DOHH2 (cell line): ENCODE measurements around the gene MUC3A.

Source experiments
- H3F3A ChIP-seq: fragments of 200-600 bp; sonication (generic), shearing (Covaris generic); 2 replicates; pipeline ENCODE4 v1.6.0; 2016; ENCODE audit warnings: antibody characterized with exemption, mild to moderate bottlenecking; ENCODE audit not compliant: control insufficient read depth, insufficient read depth
- H3K27ac ChIP-seq: fragments of 200-600 bp; sonication (generic); 2 replicates; pipeline ENCODE4 v1.5.1; 2014; ENCODE audit warnings: low read depth, mild to moderate bottlenecking, low read length, moderate library complexity
- H3K27me3 ChIP-seq: fragments of 200-600 bp; sonication (generic); 2 replicates; pipeline ENCODE4 v1.6.1; 2014; ENCODE audit warnings: mild to moderate bottlenecking, low read length, mixed read lengths; ENCODE audit not compliant: control insufficient read depth
- H3K36me3 ChIP-seq: fragments of 200-600 bp; sonication (generic); 2 replicates; pipeline ENCODE4 v1.6.1; 2014; ENCODE audit warnings: mild to moderate bottlenecking, low read length, moderate library complexity, mixed read lengths; ENCODE audit not compliant: control insufficient read depth
- H3K4me1 ChIP-seq: fragments of 200-600 bp; sonication (generic); 2 replicates; pipeline ENCODE4 v1.6.1; 2014; ENCODE audit warnings: mild to moderate bottlenecking, low read length, mixed read lengths; ENCODE audit not compliant: control insufficient read depth
- H3K4me2 ChIP-seq: fragments of 200-600 bp; sonication (generic); 2 replicates; pipeline ENCODE4 v1.6.0; 2014; ENCODE audit warnings: mild to moderate bottlenecking, low read length, moderate library complexity
- H3K4me3 ChIP-seq: fragments of 200-600 bp; sonication (generic); 2 replicates; pipeline ENCODE4 v1.5.1; 2014; ENCODE audit warnings: mild to moderate bottlenecking, low read length, mixed read lengths
- H3K79me2 ChIP-seq: fragments of 200-600 bp; sonication (generic); 2 replicates; pipeline ENCODE4 v1.6.1; 2014; ENCODE audit warnings: mild to moderate bottlenecking, low read length, mixed read lengths; ENCODE audit not compliant: control insufficient read depth
- H3K9me2 ChIP-seq: fragments of 200-600 bp; sonication (generic); replicated peaks from 2 replicates; pipeline ENCODE4 v1.6.1; 2014; ENCODE audit warnings: mild to moderate bottlenecking, low read length, mixed read lengths; ENCODE audit not compliant: control insufficient read depth
- H3K9me3 ChIP-seq: fragments of 200-600 bp; sonication (generic); 2 replicates; pipeline ENCODE4 v1.6.1; 2014; ENCODE audit warnings: antibody characterized with exemption, low read length, mixed read lengths; ENCODE audit not compliant: control insufficient read depth, insufficient read depth
- H4K20me1 ChIP-seq: fragments of 200-600 bp; sonication (generic); 2 replicates; pipeline ENCODE4 v1.6.0; 2014; ENCODE audit warnings: low read depth, mild to moderate bottlenecking, antibody characterized with exemption, low read length, moderate library complexity; ENCODE audit not compliant: control insufficient read depth, insufficient read depth
- EZH2phosphoT487 ChIP-seq: fragments of 200-600 bp; sonication (generic); IDR thresholded peaks from 2 replicates; pipeline ENCODE4 v1.6.1; 2017; ENCODE audit warnings: borderline replicate concordance, mild to moderate bottlenecking, antibody characterized with exemption, low read length, moderate library complexity, mixed read lengths
- TF ChIP-seq, protein P1 (sequence below): fragments of 200-600 bp; sonication (generic); IDR thresholded peaks from one replicate; pipeline ENCODE4 v1.5.1; 2014; ENCODE audit warnings: antibody characterized with exemption, mild to moderate bottlenecking, low read depth, low read length; ENCODE audit not compliant: poor library complexity, severe bottlenecking

The MUC3A gene

DNA sequence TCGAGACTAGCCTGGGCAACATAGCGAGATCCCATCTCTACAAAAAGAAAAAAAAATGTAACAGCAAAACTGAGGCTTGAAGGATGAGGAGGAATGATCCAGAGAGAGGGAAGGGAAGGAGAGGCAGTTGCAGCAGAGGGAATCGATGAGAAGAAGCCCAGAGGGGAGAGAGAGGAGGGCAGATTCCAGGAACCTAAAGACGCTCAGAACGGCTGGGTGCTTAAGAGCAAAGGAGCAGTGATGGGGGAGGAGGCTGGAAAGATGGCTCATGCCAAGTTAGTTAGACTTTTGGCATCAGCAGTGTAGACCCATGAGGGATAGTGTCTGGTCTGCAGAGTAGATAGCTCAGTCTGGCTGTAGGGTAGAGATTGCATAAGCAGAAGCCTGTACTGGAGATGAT is 60.3 kb downstream of the MUC3A start:
- no peaks in the 10 kb centered on the region for H3K79me2 ChIP-seq
- H3K27ac ChIP-seq = no peak overlapping the region
- no peak overlapping the region for H3K4me2 ChIP-seq
- no peak for TF ChIP-seq EZH2phosphoT487
- no peaks in the 10 kb centered on the region for H3K9me3 ChIP-seq
- H3K4me1 ChIP-seq = no peaks in the 10 kb centered on the region
- no peaks in the 10 kb centered on the region for H3K9me2 ChIP-seq
- no peak overlapping the region for H3K4me3 ChIP-seq
- H3K36me3 ChIP-seq = no peaks in the 10 kb centered on the region
- H3K27me3 ChIP-seq = peaks cover 7% of the 10 kb centered on the region
- H3F3A ChIP-seq = no peaks in the 10 kb centered on the region
- H4K20me1 ChIP-seq = 0 out of 2 replicates have a peak, but pooled peaks cover 3% of the 10 kb centered on the region

DNA sequence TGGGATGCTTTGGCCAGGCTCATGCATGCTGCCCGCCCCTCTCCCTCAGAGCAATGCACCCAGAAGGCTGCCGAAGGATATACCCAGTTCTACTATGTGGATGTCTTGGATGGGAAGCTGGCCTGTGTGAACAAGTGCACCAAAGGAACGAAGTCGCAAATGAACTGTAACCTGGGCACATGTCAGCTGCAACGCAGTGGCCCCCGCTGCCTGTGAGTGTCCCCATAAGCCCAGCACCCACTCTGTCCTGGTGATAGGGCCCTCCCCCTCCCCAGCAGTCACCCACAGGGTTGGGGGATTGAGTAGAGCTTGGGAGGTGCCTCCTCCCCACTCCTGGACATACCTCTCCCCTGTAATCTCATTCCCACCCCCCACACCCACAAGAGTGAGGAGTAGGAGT is 63.6 kb downstream of the MUC3A start:
- no peak overlapping the region for H3K4me2 ChIP-seq

GRCh38 chr7:101015626-101016025 is 66.3 kb downstream of the MUC3A start:
- H3K27ac ChIP-seq = no peak overlapping the region
- peaks cover 34% of the 10 kb centered on the region for H3K27me3 ChIP-seq

More for the DNA sequence above, 63.6 kb downstream of the MUC3A start:
- Histone ChIP-seq H3F3A (no peaks in the 10 kb centered on the region), H3K4me3 (no peak overlapping the region), H3K27ac (no peak overlapping the region), H3K27me3 (peaks cover 15% of the 10 kb centered on the region), H3K4me1 (peaks cover 16% of the 10 kb centered on the region), H3K36me3 (no peaks in the 10 kb centered on the region), H3K9me2 (no peaks in the 10 kb centered on the region), H3K79me2 (no peaks in the 10 kb centered on the region), H4K20me1 (0 out of 2 replicates have a peak, but pooled peaks cover 3% of the 10 kb centered on the region), H3K9me3 (no peaks in the 10 kb centered on the region)
- TF ChIP-seq EZH2phosphoT487 = no peak
- TF ChIP-seq, protein P1, sequence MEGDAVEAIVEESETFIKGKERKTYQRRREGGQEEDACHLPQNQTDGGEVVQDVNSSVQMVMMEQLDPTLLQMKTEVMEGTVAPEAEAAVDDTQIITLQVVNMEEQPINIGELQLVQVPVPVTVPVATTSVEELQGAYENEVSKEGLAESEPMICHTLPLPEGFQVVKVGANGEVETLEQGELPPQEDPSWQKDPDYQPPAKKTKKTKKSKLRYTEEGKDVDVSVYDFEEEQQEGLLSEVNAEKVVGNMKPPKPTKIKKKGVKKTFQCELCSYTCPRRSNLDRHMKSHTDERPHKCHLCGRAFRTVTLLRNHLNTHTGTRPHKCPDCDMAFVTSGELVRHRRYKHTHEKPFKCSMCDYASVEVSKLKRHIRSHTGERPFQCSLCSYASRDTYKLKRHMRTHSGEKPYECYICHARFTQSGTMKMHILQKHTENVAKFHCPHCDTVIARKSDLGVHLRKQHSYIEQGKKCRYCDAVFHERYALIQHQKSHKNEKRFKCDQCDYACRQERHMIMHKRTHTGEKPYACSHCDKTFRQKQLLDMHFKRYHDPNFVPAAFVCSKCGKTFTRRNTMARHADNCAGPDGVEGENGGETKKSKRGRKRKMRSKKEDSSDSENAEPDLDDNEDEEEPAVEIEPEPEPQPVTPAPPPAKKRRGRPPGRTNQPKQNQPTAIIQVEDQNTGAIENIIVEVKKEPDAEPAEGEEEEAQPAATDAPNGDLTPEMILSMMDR = no peak

More at GRCh38 chr7:101015626-101016025, 66.3 kb downstream of the MUC3A start:
- H3K4me1 ChIP-seq = peaks cover 21% of the 10 kb centered on the region
- TF ChIP-seq EZH2phosphoT487 = no peak
- TF ChIP-seq, protein P1 = no peak
- H3K9me2 ChIP-seq = no peaks in the 10 kb centered on the region
- no peaks in the 10 kb centered on the region for H3K79me2 ChIP-seq
- no peaks in the 10 kb centered on the region for H3F3A ChIP-seq
- no peak overlapping the region for H3K4me2 ChIP-seq
- no peaks in the 10 kb centered on the region for H3K36me3 ChIP-seq
- no peaks in the 10 kb centered on the region for H3K9me3 ChIP-seq
- 0 out of 2 replicates have a peak, but pooled peaks cover 3% of the 10 kb centered on the region for H4K20me1 ChIP-seq
- H3K4me3 ChIP-seq = no peak overlapping the region
